GM12891 (cell line): ENCODE data around the gene SCN11A.

Experiments used
- DNase-seq: peaks from one replicate; pipeline ENCODE4 v3.0.0; 2011; ENCODE audit warnings: low spot score; ENCODE audit not compliant: insufficient read length
- FAIRE-seq: peaks from 2 replicates; lab custom pipeline; 2011; peaks lifted over from hg19 to GRCh38; lab: Jason Lieb, UNC
- PAX5 ChIP-seq: IDR thresholded peaks from 2 replicates; pipeline ENCODE4 v1.6.1; 2011; ENCODE audit warnings: low read length, moderate library complexity, mild to moderate bottlenecking; ENCODE audit not compliant: insufficient read depth, severe bottlenecking
- POLR2A ChIP-seq: IDR thresholded peaks from 2 replicates; pipeline ENCODE4 v1.6.1; 2011; ENCODE audit warnings: low read depth, low read length, control low read depth
- POLR2AphosphoS5 ChIP-seq: IDR thresholded peaks from 2 replicates; pipeline ENCODE4 v1.6.1; 2011; ENCODE audit warnings: low read depth, low read length, control low read depth
- POU2F2 ChIP-seq: IDR thresholded peaks from 2 replicates; pipeline ENCODE4 v1.6.1; 2011; ENCODE audit warnings: low read depth, mild to moderate bottlenecking, control low read depth, low read length, moderate library complexity
- SPI1 ChIP-seq: IDR thresholded peaks from 2 replicates; pipeline ENCODE4 v1.6.1; 2011; ENCODE audit warnings: low read depth, low read length, control low read depth
- TAF1 ChIP-seq: IDR thresholded peaks from 2 replicates; pipeline ENCODE4 v1.6.1; 2011; ENCODE audit warnings: low read depth, low read length, control low read depth

The SCN11A gene

GRCh38 chr3:39013921-39014509 lies 37.7 kb downstream of the SCN11A start:
- FAIRE-seq (no peak), DNase-seq (no peak)
- no peak for TF ChIP-seq POLR2AphosphoS5

GRCh38 chr3:39013289-39013688 lies 38.5 kb downstream of the SCN11A start:
- no peak for TF ChIP-seq SPI1
- no peak for TF ChIP-seq POLR2AphosphoS5
- no peak for TF ChIP-seq PAX5
- no peak for TF ChIP-seq TAF1
- no peak for TF ChIP-seq POLR2A
- no peak for TF ChIP-seq POU2F2
- no peak for FAIRE-seq
- no peak for DNase-seq

GRCh38 chr3:39011191-39011736 lies 40.5 kb downstream of the SCN11A start:
- no peak for FAIRE-seq
- no peak for DNase-seq
- TF ChIP-seq SPI1 (no peak), PAX5 (no peak), POLR2A (no peak), POLR2AphosphoS5 (no peak), TAF1 (no peak), POU2F2 (no peak)

- FAIRE-seq, result no peak
Measured at GRCh38 chr3:39005295-39005694, 46.4 kb downstream of the SCN11A start.

More at GRCh38 chr3:39005295-39005694, 46.4 kb downstream of the SCN11A start:
- TF ChIP-seq PAX5 (no peak), TAF1 (no peak), POU2F2 (no peak), POLR2A (no peak), POLR2AphosphoS5 (no peak), SPI1 (no peak)
- no peak for DNase-seq
